ENCODE data around the gene GBGT1. TPM values are rescaled to one million over a fixed set of nuclear protein-coding genes. Genes with fewer than 3 reads are reported as not detected.

The GBGT1 gene
- total RNA-seq, 1 donor from 2014 or later: 3.4 TPM

DNA sequence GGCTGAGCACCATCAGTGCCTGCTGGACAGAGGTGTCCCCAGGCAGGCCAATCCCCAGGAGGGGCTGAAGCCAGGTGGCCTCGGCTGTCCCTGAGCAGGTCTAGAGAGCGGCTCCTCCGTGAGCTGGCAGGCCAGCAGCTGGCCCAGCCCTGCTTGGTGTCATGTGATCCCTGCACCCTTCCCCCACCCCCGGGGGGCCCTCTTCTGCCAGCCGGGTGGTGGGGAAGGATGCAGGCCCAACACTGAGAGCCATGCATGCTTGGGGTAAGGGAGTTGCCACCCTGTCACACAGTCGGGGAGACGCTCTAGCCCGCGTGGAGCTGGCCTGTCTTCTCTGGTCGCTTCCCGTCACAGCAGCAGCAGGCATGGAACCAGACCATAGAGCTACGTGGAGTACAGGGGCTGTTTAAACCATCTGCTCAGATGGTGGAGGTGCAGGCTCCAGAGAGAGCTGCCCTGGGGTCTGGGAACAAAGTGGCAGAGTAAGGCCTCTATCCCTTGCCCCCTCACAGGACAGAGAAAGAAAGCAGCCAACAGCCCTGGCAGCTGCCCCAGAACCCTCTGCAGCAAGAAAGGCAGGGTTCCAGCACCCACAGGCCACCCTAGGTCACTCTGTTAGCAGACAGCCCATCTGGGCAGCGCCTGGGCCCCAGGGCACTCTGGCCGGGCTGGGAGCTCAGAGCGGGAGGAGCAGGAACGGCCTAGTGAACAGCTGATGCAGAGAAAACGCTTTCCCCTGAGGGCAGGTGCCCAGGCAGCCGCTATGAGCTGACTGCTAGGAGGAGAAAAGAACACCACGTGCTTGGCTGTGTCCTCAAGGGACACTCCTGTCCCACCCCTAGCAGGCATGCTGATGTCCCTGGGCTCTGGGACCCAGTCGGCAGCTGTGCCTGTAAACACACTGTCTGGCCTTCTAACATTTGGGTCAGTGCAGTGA is 49.5 kb downstream of the GBGT1 start:
- no peak for DNase-seq

- DNase-seq: no peak
Measured at GRCh38 chr9:133113163-133113948, 50.4 kb downstream of the GBGT1 start.

GRCh38 chr9:133112663-133113026 is 51.1 kb downstream of the GBGT1 start:
- no peak for DNase-seq

DNA sequence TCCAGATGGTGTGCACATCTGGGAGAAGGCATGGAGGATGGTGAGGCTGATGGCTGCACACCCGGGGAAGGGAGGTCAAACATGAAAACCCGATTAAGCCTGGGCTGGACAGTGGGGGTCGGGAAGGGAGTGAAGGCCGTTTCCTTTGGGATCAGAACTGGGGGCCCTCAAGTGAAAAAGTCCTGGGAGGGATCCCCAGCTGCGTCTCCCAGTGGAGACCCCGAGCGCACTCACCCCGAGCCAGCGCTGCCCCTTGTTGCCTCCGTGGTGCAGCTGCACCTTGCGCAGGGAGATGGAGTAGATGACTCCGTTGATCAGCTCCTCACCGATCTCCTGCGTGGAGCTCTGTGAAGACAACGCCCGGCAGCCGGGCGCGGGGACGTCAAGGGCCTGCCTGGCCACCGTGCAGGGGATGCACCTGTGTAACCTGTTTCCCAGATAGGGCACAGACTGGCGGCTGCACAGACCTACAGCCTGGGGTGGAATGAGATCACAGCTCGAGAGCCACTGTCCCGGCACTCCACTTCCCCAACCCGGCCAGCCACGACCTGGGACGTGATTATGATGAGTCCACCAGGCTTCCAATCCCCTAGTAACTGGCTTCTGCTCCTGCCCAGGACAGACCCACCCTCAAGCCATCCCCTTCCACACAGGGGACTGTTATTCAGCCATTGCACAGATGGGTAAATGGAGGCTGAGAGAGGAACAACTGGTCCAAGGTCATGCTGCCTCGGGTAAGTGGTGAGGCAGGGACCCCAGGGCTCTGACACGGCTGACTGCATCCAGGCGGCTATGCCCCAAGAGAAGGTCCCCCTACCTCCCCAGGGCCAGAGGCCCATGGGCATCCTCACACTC is 51.7 kb downstream of the GBGT1 start:
- DNase-seq: no peak

- no peak for DNase-seq
Measured at GRCh38 chr9:133109931-133110650, 53.6 kb downstream of the GBGT1 start.

DNA sequence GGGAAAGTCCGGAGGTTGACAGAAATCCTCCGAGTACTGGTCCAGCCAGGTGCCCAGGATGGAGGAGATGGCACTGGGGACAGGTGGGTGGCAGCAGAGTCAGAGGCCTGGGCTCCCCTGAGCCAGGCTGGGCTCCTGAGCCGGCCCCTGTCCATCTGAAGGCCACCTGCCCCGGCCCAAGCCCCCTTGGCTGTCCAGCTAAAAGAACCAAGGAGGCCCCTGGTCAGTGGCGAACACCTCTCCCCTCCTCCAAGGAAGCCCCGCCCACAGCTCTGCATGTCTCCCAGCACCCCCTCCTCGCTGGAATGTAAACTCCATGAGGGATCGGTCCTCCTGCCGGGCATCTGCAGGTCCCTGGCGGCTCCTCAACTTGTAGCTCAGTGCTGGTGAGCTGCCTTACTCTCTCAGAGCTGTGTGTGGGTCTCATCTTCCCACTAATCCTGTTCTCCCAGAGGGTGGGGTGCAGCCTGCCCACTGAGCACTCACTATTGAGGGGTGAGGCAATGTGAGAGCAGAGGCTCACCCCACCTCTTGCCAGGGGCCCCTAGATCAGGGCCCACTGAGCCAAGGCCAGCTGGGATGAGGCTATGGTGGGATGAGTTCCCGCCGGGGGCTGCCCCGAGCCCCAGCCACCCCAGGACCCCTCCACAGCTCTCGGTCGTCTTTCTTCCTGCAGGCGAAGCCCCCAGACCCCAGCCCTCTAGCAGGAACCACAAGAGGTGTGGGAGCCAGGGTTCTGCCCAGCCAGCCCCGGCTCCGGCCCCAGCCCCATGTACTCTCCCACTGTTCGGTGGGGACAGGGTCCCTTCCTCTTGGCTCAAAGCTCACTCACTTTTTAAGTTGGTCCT is 54.7 kb downstream of the GBGT1 start:
- no peak for DNase-seq

GRCh38 chr9:133107961-133108793 is 55.5 kb downstream of the GBGT1 start:
- DNase-seq: no peak

DNA sequence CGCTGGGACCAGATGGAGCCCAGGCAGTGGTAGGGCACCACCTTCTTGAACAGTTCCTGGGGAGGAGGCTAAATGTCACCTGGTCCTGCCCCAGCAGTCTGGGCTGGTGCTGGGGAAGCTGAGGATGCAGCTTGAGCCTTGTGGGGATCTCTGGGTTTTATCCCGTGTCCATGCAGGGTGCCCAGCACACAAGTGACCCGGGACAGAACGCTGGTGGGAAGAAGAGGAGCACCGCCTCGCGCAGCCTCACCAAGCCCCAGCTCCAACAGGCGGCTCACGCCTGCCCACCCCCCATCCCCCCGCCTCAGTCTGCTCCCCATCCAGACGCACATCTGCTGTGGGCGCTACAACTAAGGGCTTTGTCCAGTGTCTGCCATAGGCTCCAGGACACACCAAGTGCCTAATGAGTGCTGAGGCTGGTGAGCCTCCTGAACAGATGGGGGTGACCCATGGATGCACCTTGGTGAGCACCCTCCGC is 56.4 kb downstream of the GBGT1 start:
- no peak for DNase-seq

GRCh38 chr9:133106511-133107244 is 57.0 kb downstream of the GBGT1 start:
- no peak for DNase-seq

GRCh38 chr9:133105461-133105770 is 58.3 kb downstream of the GBGT1 start:
- DNase-seq: no peak

- no peak for DNase-seq
Measured at GRCh38 chr9:133104718-133105460, 58.8 kb downstream of the GBGT1 start.

DNA sequence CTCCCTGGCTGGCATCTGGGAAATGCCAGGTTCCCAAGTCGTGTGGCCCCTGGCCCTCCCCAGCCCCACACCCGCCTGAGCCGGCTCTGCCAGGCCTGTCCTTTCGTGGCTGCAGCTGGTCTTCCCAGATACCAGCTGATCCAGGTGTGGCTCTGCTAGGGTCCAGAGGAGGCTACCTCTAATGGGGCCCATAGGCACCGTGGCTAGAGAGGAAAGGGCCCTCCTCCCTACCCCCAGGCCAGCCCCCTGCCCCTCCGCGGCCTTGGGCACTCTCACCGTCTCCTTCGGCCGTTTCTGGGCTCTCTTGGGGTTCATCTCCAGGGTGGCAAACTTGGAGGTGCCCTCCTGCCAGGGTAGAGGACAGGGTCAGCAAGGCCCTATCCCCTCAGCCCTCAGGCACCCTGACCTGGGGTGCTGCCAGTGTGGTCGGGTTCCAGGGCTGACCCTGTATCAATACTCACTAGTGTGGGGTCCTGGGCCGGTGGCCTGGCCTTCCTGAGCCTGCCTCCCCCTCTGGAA is 59.7 kb downstream of the GBGT1 start:
- no peak for DNase-seq

DNA sequence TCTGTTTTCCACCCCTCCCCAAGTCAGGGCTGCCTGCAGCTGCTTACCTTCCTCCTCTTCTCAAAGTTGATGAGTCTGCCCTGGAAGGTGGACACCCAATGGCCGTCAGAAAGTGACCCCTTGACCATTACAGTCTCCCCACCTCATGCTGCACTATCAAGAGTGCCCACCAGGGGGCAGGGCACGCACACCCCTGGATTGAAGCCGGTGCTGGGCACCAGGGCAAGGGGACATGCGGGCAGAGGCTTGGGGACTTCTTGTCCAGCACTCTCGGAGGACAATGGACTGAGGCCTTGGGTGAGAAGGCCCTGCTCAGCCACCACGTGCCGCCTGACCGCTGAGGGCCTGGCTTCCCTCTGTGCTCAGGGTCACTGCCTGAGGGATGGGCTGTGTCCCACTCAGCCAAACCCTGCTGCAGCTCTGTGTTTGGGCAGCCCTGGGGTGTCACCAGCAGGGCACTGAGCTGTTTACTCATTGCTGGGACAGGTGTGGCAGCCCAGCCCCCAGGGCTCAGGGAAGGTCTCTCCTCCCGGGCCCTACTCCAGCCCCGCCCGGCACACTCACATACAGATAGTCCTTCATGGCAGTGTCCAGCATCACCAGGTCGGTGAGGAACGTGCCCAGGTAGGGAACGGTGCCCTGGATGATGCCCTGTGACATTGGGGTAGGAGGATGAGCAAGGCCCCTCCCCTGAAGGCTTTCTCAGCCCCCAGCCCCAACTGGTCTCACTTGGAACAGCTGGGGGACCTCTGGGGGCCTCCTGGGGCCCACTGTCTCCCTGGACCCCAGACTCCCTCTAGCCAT is 60.3 kb downstream of the GBGT1 start:
- no peak for DNase-seq

All from skin of body (tissue), 2 donors.